HepG2 (cell line): Measurements from ENCODE around the gene STOML2. TPM values are rescaled to one million over a fixed set of nuclear protein-coding genes. Genes with fewer than 3 reads are reported as not detected.
A peak's percentile ranks its signal among the peaks of the same experiment; 100 is the strongest.

Experiments used
- ATM ChIP-seq: fragments of 450-650 bp; IDR thresholded peaks from 2 replicates; pipeline ENCODE4 v1.7.1; 2017; ENCODE audit warnings: mild to moderate bottlenecking, borderline replicate concordance
- FOXK1 ChIP-seq: sonication (generic); formaldehyde crosslinking; IDR thresholded peaks from 2 replicates; pipeline ENCODE4 v1.4.0; 2020; ENCODE audit warnings: low read depth, missing genetic modification reagents, borderline replicate concordance
- GFI1 ChIP-seq: sonication (generic); formaldehyde crosslinking; IDR thresholded peaks from 2 replicates; pipeline ENCODE4 v1.5.0; 2020; ENCODE audit warnings: missing genetic modification reagents, mild to moderate bottlenecking, borderline replicate concordance
- GLI4 ChIP-seq: sonication (generic); formaldehyde crosslinking; IDR thresholded peaks from 2 replicates; pipeline ENCODE4 v1.5.1; 2020; ENCODE audit warnings: missing genetic modification reagents, mild to moderate bottlenecking, moderate library complexity, borderline replicate concordance
- HOXA9 ChIP-seq: sonication (generic); formaldehyde crosslinking; IDR thresholded peaks from 2 replicates; pipeline ENCODE4 v1.8.1; 2022; ENCODE audit warnings: missing genetic modification reagents, mild to moderate bottlenecking, moderate library complexity, borderline replicate concordance
- MAZ ChIP-seq, 2 experiments: sonication (generic) in 1 of 2; formaldehyde crosslinking in 1 of 2; IDR thresholded peaks; 2 replicates each; pipeline versions ENCODE4 v1.5.0 to v1.6.1; 2012 to 2020; ENCODE audit warnings: low read depth in 2 of 2, mild to moderate bottlenecking in 2 of 2, borderline replicate concordance in 1 of 2, improper control_type of control experiment in 1 of 2, low read length in 1 of 2, missing genetic modification reagents in 1 of 2, moderate library complexity in 1 of 2
- MED8 ChIP-seq: sonication (generic); formaldehyde crosslinking; IDR thresholded peaks from 2 replicates; pipeline ENCODE4 v1.8.1; 2023; ENCODE audit warnings: mild to moderate bottlenecking, missing genetic modification reagents; ENCODE audit not compliant: insufficient replicate concordance
- MZF1 ChIP-seq: sonication (generic); formaldehyde crosslinking; IDR thresholded peaks from 2 replicates; pipeline ENCODE4 v1.8.1; 2023; ENCODE audit warnings: mild to moderate bottlenecking, missing genetic modification reagents, borderline replicate concordance
- NR2F2 ChIP-seq: IDR thresholded peaks from 2 replicates; pipeline ENCODE4 v1.6.1; 2012; ENCODE audit warnings: low read depth, inconsistent platforms, borderline replicate concordance
- PTBP1 ChIP-seq: fragments of 200-400 bp; formaldehyde crosslinking; IDR thresholded peaks from 2 replicates; pipeline ENCODE4 v1.6.1; 2018; ENCODE audit warnings: low read length, low read depth; ENCODE audit not compliant: poor library complexity, severe bottlenecking
- RFX3 ChIP-seq: IDR thresholded peaks from 2 replicates; pipeline ENCODE4 v1.6.1; 2016; ENCODE audit warnings: missing biosample characterization, missing genetic modification reagents
- SRSF4 ChIP-seq: fragments of 200-400 bp; formaldehyde crosslinking; IDR thresholded peaks from one replicate; pipeline ENCODE4 v1.6.1; 2018; ENCODE audit warnings: mild to moderate bottlenecking, low read depth, low read length, moderate library complexity; ENCODE audit not compliant: poor library complexity, severe bottlenecking
- TCF7 ChIP-seq: sonication (generic); IDR thresholded peaks from 2 replicates; pipeline ENCODE4 v1.6.1; 2016; ENCODE audit warnings: antibody characterized with exemption, low read depth
- YY1 ChIP-seq: IDR thresholded peaks from 2 replicates; pipeline ENCODE4 v1.6.1; 2011; ENCODE audit warnings: low read length, low read depth, moderate library complexity, mild to moderate bottlenecking; ENCODE audit not compliant: insufficient read depth, insufficient replicate concordance
- ZNF253 ChIP-seq: sonication (generic); formaldehyde crosslinking; IDR thresholded peaks from 2 replicates; pipeline ENCODE4 v1.8.0; 2022; ENCODE audit warnings: mild to moderate bottlenecking, missing genetic modification reagents, borderline replicate concordance
- ZNF326 ChIP-seq: sonication (generic); formaldehyde crosslinking; IDR thresholded peaks from 2 replicates; pipeline ENCODE4 v1.4.0; 2020; ENCODE audit warnings: missing genetic modification reagents, borderline replicate concordance
- ZNF337 ChIP-seq: sonication (generic); formaldehyde crosslinking; IDR thresholded peaks from 2 replicates; pipeline ENCODE4 v1.5.1; 2020; ENCODE audit warnings: missing genetic modification reagents, low read depth, mild to moderate bottlenecking, borderline replicate concordance
- ZNF33A ChIP-seq: sonication (generic); formaldehyde crosslinking; IDR thresholded peaks from 2 replicates; pipeline ENCODE4 v1.5.1; 2020; ENCODE audit warnings: missing genetic modification reagents, mild to moderate bottlenecking, moderate library complexity, borderline replicate concordance
- ZNF432 ChIP-seq: sonication (generic); formaldehyde crosslinking; IDR thresholded peaks from 2 replicates; pipeline ENCODE4 v1.5.0; 2020; ENCODE audit warnings: missing genetic modification reagents, mild to moderate bottlenecking, borderline replicate concordance
- ZNF674 ChIP-seq: sonication (generic); formaldehyde crosslinking; IDR thresholded peaks from 2 replicates; pipeline ENCODE4 v1.5.0; 2020; ENCODE audit warnings: low read depth, mild to moderate bottlenecking, missing genetic modification reagents
- ZNF720 ChIP-seq: sonication (generic); formaldehyde crosslinking; IDR thresholded peaks from 2 replicates; pipeline ENCODE4 v1.4.0; 2020; ENCODE audit warnings: missing genetic modification reagents
- ZNF790 ChIP-seq: sonication (generic); formaldehyde crosslinking; IDR thresholded peaks from 2 replicates; pipeline ENCODE4 v1.8.0; 2022; ENCODE audit warnings: missing genetic modification reagents, mild to moderate bottlenecking, borderline replicate concordance
- polyA plus RNA-seq, 8 experiments: library from polyadenylated mRNA; depleted of rRNA in 3 of 8; stranded (reverse) in 7 of 8; unstranded in 1 of 8; fragments of >200 nt; fragmentation: Illumina TruSeq in 4 of 8; extraction: Trizol in 4 of 8; gene quantifications; 2 replicates each; pipeline versions ENCODE4 v1.2.1 to v1.2.3, GENCODE V29; 2011 to 2016; ENCODE audit warnings: low read depth in 4 of 8, missing spikeins in 1 of 8, mixed read lengths in 1 of 8; ENCODE audit not compliant: insufficient read depth in 1 of 8
- total RNA-seq, 5 experiments: library from RNA; depleted of rRNA; stranded (reverse); fragments of >200 nt; fragmentation: Illumina TruSeq; extraction: Trizol; gene quantifications; 2 replicates each; pipeline ENCODE4 v1.2.3, GENCODE V29; 2016; ENCODE audit warnings: low read depth in 1 of 5
- TF ChIP-seq, protein P1 (sequence below): IDR thresholded peaks from 2 replicates; pipeline ENCODE4 v1.6.1; 2016; ENCODE audit warnings: missing compliant biosample characterization, missing genetic modification reagents, borderline replicate concordance
- TF ChIP-seq, protein P2 (sequence below): sonication (generic); formaldehyde crosslinking; IDR thresholded peaks from 2 replicates; pipeline ENCODE4 v1.5.0; 2020; ENCODE audit warnings: mild to moderate bottlenecking, missing genetic modification reagents

The STOML2 gene
- total and polyA plus RNA-seq, 2 of the 13 experiments (the other 11 are each of a cell fraction or from before 2014, with no cell fraction given): 245 to 250 TPM

GRCh38 chr9:35079426-35080341 lies 23.2 kb downstream of the STOML2 start, which contains the start of gene FANCG (continued):
- TF ChIP-seq ZNF720 (CRISPR knock-in tag): no peak
- TF ChIP-seq TCF7: no peak
- TF ChIP-seq ATM: no peak
- no peak for TF ChIP-seq NR2F2
- TF ChIP-seq, protein P1, sequence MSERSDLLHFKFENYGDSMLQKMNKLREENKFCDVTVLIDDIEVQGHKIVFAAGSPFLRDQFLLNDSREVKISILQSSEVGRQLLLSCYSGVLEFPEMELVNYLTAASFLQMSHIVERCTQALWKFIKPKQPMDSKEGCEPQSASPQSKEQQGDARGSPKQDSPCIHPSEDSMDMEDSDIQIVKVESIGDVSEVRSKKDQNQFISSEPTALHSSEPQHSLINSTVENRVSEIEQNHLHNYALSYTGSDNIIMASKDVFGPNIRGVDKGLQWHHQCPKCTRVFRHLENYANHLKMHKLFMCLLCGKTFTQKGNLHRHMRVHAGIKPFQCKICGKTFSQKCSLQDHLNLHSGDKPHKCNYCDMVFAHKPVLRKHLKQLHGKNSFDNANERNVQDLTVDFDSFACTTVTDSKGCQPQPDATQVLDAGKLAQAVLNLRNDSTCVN (CRISPR knock-in tag): no peak; the same call in 1 of the 2 replicates
- TF ChIP-seq MZF1 (CRISPR knock-in tag): peak; percentile 52; the same call in 1 of the 2 replicates
- peak; percentile 70; the same call in 1 of the 2 replicates for TF ChIP-seq HOXA9 (CRISPR knock-in tag)
- peak; percentile 81 for TF ChIP-seq PTBP1
- no peak for TF ChIP-seq FOXK1
- no peak for TF ChIP-seq SRSF4
- TF ChIP-seq ZNF674: no peak
- peak; percentile 48; the same call in 1 of the 2 replicates for TF ChIP-seq ZNF253 (CRISPR knock-in tag)
- TF ChIP-seq ZNF326 (CRISPR knock-in tag): no peak
- TF ChIP-seq ZNF337 (CRISPR knock-in tag): no peak
- TF ChIP-seq ZNF432 (CRISPR knock-in tag): no peak
- no peak for TF ChIP-seq MAZ (IDR thresholded peaks at IDR 0.05; ENCODE audit: borderline replicate concordance, low read depth, low read length)
- peak; percentile 16 for TF ChIP-seq MAZ (CRISPR knock-in tag; IDR thresholded peaks at IDR 0.05; ENCODE audit: low read depth)
- no peak for TF ChIP-seq MED8
- TF ChIP-seq GLI4: no peak
- TF ChIP-seq, protein P2, sequence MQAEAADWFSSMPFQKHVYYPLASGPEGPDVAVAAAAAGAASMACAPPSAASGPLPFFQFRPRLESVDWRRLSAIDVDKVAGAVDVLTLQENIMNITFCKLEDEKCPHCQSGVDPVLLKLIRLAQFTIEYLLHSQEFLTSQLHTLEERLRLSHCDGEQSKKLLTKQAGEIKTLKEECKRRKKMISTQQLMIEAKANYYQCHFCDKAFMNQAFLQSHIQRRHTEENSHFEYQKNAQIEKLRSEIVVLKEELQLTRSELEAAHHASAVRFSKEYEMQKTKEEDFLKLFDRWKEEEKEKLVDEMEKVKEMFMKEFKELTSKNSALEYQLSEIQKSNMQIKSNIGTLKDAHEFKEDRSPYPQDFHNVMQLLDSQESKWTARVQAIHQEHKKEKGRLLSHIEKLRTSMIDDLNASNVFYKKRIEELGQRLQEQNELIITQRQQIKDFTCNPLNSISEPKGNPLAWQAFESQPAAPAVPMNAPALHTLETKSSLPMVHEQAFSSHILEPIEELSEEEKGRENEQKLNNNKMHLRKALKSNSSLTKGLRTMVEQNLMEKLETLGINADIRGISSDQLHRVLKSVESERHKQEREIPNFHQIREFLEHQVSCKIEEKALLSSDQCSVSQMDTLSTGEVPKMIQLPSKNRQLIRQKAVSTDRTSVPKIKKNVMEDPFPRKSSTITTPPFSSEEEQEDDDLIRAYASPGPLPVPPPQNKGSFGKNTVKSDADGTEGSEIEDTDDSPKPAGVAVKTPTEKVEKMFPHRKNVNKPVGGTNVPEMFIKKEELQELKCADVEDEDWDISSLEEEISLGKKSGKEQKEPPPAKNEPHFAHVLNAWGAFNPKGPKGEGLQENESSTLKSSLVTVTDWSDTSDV: no peak
- TF ChIP-seq ZNF790: no peak
- no peak for TF ChIP-seq ZNF33A (CRISPR knock-in tag)
- TF ChIP-seq RFX3 (CRISPR knock-in tag): no peak
- 0 out of 2 replicates have a peak, but pooled peaks have one; percentile 22 for TF ChIP-seq GFI1 (CRISPR knock-in tag)
- TF ChIP-seq YY1: peak; percentile 45
